ENCODE results near the gene SFTPD.
"Not testable (repeated sequence)": the region's sequence is repeated elsewhere in the genome, so short reads cannot be mapped to it uniquely, and the experiment has no call there.

SFTPD gene

GRCh38 chr10:79925614-79926013, 23.3 kb downstream of the SFTPD start:
- no peak for DNase-seq (ENCODE audit: low spot score)

GRCh38 chr10:79923669-79924068, 25.2 kb downstream of the SFTPD start:
- no peak for DNase-seq (ENCODE audit: low spot score)

DNA sequence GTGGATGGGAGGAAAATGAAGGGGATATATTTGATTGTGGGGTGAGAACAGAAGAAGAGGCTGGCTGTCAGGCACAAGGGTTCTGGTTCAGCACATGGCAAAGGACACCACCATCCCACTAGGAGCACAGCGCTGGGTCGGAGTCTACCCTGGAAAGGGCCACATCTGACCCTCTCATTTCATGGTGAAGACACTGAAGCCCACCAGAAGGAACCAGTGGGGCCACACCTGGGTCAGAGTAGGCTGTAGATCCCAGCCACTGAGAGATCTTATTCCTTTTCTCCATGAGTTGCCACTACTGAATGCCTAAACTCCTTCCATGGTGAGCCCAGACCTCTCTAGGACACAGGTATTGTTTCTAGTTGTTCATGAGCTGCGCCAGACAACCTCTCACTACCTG, 25.8 kb downstream of the SFTPD start:
- no peak for DNase-seq (ENCODE audit: low spot score)

- DNase-seq (ENCODE audit: low spot score): not testable (repeated sequence)
Measured at GRCh38 chr10:79922011-79922412, 26.9 kb downstream of the SFTPD start.

DNA sequence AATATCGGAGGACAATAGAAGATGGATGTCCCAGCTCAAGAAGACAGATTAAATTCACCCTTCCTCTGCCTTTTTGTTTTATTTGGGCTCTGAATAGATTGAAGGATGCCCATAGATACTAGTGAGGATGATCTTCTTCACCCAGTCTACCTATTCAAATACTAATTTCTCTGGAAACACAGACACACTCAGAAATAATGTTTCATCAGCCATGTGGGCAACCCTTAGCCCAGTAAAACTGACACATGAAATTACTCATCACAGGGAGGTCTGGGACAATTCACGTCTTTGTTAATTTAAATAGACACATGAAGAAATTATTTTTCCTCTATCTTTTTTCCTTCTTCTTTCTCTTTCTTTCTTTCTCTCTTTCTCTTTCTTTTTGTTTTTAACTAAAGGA, 33.1 kb downstream of the SFTPD start:
- DNase-seq (ENCODE audit: low spot score): not testable (repeated sequence)

DNA sequence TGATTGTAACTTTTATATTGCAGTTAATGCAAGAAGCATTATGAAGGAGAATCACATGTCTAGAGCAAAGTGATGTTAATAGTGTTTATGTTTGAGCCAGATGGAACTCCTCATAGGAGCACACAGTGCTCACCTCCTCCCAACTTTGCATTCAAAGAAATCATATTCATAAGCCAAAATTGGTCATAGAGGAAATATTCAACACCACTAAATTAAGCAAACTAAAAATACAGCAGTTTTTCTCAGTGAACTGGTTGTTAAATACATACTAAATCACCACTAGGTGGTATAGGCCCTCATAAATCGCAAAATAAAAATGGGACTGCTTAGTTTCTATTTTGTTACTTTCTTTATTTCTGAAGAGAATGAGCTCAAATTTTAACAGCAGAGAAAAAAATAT, 34.4 kb downstream of the SFTPD start:
- not testable (repeated sequence) for DNase-seq (ENCODE audit: low spot score)

DNA sequence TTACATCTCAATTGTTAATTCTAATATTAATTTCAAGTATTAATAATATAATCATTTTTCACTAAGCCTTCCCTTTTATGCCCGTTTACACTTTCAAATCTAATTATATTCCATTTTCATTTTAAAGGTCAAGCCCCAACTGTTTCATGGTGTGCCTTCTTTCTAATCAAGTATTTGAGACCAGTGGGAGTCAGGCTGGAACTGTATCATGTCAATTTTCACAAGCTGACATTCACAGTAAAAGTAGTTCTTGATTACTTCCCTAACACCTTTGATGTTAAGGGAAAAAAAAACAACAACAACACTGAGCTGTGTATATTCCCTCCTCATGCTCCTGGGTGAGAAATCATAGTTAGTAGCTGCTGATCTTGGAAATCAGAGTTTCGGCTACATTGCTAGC, 38.1 kb downstream of the SFTPD start:
- no peak for DNase-seq (ENCODE audit: low spot score)

GRCh38 chr10:79910344-79910743, 38.6 kb downstream of the SFTPD start:
- DNase-seq (ENCODE audit: low spot score): no peak

- DNase-seq (ENCODE audit: low spot score): peak; percentile 11
Measured at GRCh38 chr10:79905322-79906314, 43.3 kb downstream of the SFTPD start.

- peak; percentile 26 for DNase-seq (ENCODE audit: low spot score)
Measured at GRCh38 chr10:79904671-79905321, 44.1 kb downstream of the SFTPD start.

GRCh38 chr10:79901571-79901970, 47.3 kb downstream of the SFTPD start:
- DNase-seq (ENCODE audit: low spot score): not testable (repeated sequence)

GRCh38 chr10:79898597-79899325, 50.1 kb downstream of the SFTPD start:
- no peak for DNase-seq (ENCODE audit: low spot score)

- DNase-seq (ENCODE audit: low spot score): not testable (repeated sequence)
Measured at GRCh38 chr10:79892896-79893295, 56.0 kb downstream of the SFTPD start.

GRCh38 chr10:79890469-79890868, 58.4 kb downstream of the SFTPD start:
- no peak for DNase-seq (ENCODE audit: low spot score)

GRCh38 chr10:79888984-79889383, 59.9 kb downstream of the SFTPD start:
- not testable (repeated sequence) for DNase-seq (ENCODE audit: low spot score)
